WTC11 (cell line): ENCODE results near the gene FBXO42. TPM values are rescaled to one million over a fixed set of nuclear protein-coding genes. Genes with fewer than 3 reads are reported as not detected.
A peak's percentile ranks its signal among the peaks of the same experiment; 100 is the strongest.

Experiments
- ATAC-seq: fragments of 200-7000 bp; cut with Tn5 transposase; 2 replicates; pipeline ENCODE4 v1.10.0; 2021; ENCODE audit warnings: mild to moderate bottlenecking, moderate library complexity
- Bru-seq: library from RNA; stranded (reverse); fragments of 400-500 nt; gene quantifications from one replicate; lab custom pipeline; 2021; lab: Mats Ljungman, UMichigan
- CTCF ChIA-PET: fragments of 300-600 bp; sonication (Branson Sonifier 250); formaldehyde crosslinking; loops from one replicate; lab custom pipeline; 2021; ENCODE audit warnings: antibody characterized with exemption; lab: Charles Lee
- POLR2A ChIA-PET: fragments of 350-600 bp; sonication (Branson Sonifier 250); formaldehyde crosslinking; loops from one replicate; lab custom pipeline; 2021; ENCODE audit warnings: antibody characterized with exemption; lab: Charles Lee
- DNase-seq: peaks from one replicate; pipeline ENCODE4 v3.0.0; 2021; ENCODE audit warnings: low spot score
- H3K27ac Mint-ChIP-seq: 2 replicates; pipeline ENCODE4 v1.8.0; 2021; ENCODE audit warnings: mixed read lengths
- H3K27me3 Mint-ChIP-seq: 2 replicates; pipeline ENCODE4 v1.8.0; 2021; ENCODE audit warnings: low read depth, mild to moderate bottlenecking, moderate library complexity, mixed read lengths
- H3K36me3 Mint-ChIP-seq: 2 replicates; pipeline ENCODE4 v1.8.0; 2021; ENCODE audit warnings: mixed read lengths
- H3K4me1 Mint-ChIP-seq: 2 replicates; pipeline ENCODE4 v1.8.0; 2022; ENCODE audit warnings: mixed read lengths
- H3K4me3 Mint-ChIP-seq: 2 replicates; pipeline ENCODE4 v1.8.0; 2021; ENCODE audit warnings: mild to moderate bottlenecking, moderate library complexity, mixed read lengths
- H3K9me3 Mint-ChIP-seq: 2 replicates; pipeline ENCODE4 v1.8.0; 2021; ENCODE audit warnings: mixed read lengths
- ETV6 ChIP-seq: sonication (generic); formaldehyde crosslinking; IDR thresholded peaks from 2 replicates; pipeline ENCODE4 v1.8.1; 2022; ENCODE audit warnings: mild to moderate bottlenecking, missing genetic modification reagents
- RELA ChIP-seq: sonication (generic); formaldehyde crosslinking; IDR thresholded peaks from 2 replicates; pipeline ENCODE4 v1.8.1; 2022; ENCODE audit warnings: missing genetic modification reagents, mild to moderate bottlenecking, borderline replicate concordance
- SMAD4 ChIP-seq: sonication (generic); formaldehyde crosslinking; IDR thresholded peaks from 2 replicates; pipeline ENCODE4 v1.8.0; 2022; ENCODE audit warnings: mild to moderate bottlenecking, missing genetic modification reagents
- TCF7 ChIP-seq: sonication (generic); formaldehyde crosslinking; IDR thresholded peaks from 2 replicates; pipeline ENCODE4 v1.8.0; 2022; ENCODE audit warnings: mild to moderate bottlenecking, low read depth, missing genetic modification reagents, moderate library complexity
- ZNF121 ChIP-seq: sonication (generic); formaldehyde crosslinking; IDR thresholded peaks from 2 replicates; pipeline ENCODE4 v1.8.0; 2023; ENCODE audit warnings: missing genetic modification reagents
- long read RNA-seq, 3 experiments: library from RNA in 1 of 3; library from capped mRNA in 1 of 3; library from polyadenylated mRNA in 1 of 3; unstranded in 2 of 3; stranded (forward) in 1 of 3; transcript quantifications; one replicate each; pipeline ENCODE4 v2.0.0, GENCODE V29; 2021
- total RNA-seq: library from RNA; stranded (reverse); gene quantifications from 3 replicates; pipeline ENCODE4 v1.2.3, GENCODE V29; 2021
- TF ChIP-seq, protein P1 (sequence below): fragments of 250-450 bp; sonication (Bioruptor Pico); conservative IDR thresholded peaks from 2 replicates; pipeline ENCODE4 v1.9.0; 2021; ENCODE audit warnings: mild to moderate bottlenecking
- TF ChIP-seq, protein P2 (sequence below): fragments of 250-450 bp; sonication (Bioruptor Pico); IDR thresholded peaks from 2 replicates; pipeline ENCODE4 v1.9.0; 2021; ENCODE audit warnings: mild to moderate bottlenecking, borderline replicate concordance
- TF ChIP-seq, protein P3 (sequence below): sonication (generic); formaldehyde crosslinking; IDR thresholded peaks from 2 replicates; pipeline ENCODE4 v1.8.1; 2022; ENCODE audit warnings: missing genetic modification reagents, borderline replicate concordance
- TF ChIP-seq, protein P4 (sequence below): sonication (generic); formaldehyde crosslinking; IDR thresholded peaks from 2 replicates; pipeline ENCODE4 v1.8.1; 2022; ENCODE audit warnings: mild to moderate bottlenecking, moderate library complexity, missing genetic modification reagents
- TF ChIP-seq, protein P5 (sequence below): sonication (generic); formaldehyde crosslinking; IDR thresholded peaks from 2 replicates; pipeline ENCODE4 v1.8.1; 2023; ENCODE audit warnings: mild to moderate bottlenecking, missing genetic modification reagents
- TF ChIP-seq, protein P6 (sequence below): sonication (generic); formaldehyde crosslinking; IDR thresholded peaks from 2 replicates; pipeline ENCODE4 v1.8.0; 2023; ENCODE audit warnings: missing genetic modification reagents, mild to moderate bottlenecking, borderline replicate concordance
- TF ChIP-seq, protein P7 (sequence below): sonication (generic); formaldehyde crosslinking; IDR thresholded peaks from 2 replicates; pipeline ENCODE4 v1.8.0; 2022; ENCODE audit warnings: mild to moderate bottlenecking, missing genetic modification reagents

FBXO42 gene
- 16.6 to 18.0 TPM (median 17.5 TPM) in 3 replicates for total RNA-seq
- percentile 68 among the genes with signal in this experiment for Bru-seq, nascent RNA
- long read RNA-seq, experiment 1, full-length matches to known transcripts = 105 of 159 reads
- long read RNA-seq, experiment 1, partial matches to known transcripts = 4 of 159 reads
- long read RNA-seq, experiment 1, other reads (novel, unspliced or antisense) = 50 of 159 reads
- long read RNA-seq, experiment 2, full-length matches to known transcripts = 11 of 28 reads
- long read RNA-seq, experiment 2, partial matches to known transcripts = 4 of 28 reads
- long read RNA-seq, experiment 2, other reads (novel, unspliced or antisense) = 13 of 28 reads
- long read RNA-seq, experiment 3, full-length matches to known transcripts = 11 of 18 reads
- long read RNA-seq, experiment 3, partial matches to known transcripts = 1 of 18 reads
- long read RNA-seq, experiment 3, other reads (novel, unspliced or antisense) = 6 of 18 reads

DNA sequence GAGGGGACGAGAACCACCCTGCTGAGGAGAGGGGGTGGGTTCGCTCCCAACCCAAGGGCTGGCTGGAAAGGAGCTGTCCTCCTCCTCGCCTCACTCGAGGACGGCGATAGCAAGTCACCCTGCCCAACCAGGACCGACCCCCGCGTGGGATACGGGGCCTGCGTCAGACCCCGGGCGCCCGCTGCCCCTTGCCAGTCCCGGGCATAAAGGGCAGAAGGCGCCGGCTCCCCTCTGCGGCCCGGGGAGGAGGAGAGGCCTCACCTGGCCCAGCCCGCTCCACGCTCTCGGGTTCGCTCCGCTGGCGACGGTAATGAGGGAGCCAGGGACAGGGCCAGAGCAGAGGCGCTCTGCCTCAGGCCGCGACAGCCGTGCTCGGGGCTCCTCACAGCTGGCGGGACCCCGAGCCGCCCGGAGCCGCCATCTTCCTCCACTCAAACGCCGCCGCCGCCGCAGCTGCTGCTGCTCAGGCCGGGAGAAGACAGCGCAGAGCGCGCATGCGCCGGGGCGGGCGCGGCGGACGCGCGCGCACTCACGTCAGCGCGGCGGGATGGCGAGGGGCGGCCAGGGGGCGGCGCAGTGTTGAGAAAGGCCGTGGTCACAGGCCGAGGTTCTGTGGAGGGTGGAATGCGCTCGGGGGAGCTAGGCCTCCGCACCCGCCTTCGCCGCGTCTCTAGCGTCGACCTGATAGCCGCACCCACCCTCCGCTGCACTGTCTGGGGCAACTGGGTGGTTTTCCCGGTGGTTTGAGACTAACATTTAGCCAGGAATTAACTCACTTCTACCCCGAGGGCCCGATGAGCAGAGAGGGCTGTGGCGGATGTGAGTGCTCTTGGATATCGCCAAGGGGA is at the start of gene FBXO42:
TSS of gene FBXO42 (minus strand) at position 487 of the 848 bp plus-strand sequence. CDS start 37,062 bp downstream, outside the sequence.
- H3K4me3 Mint-ChIP-seq = peak within 1 kb of the TSS; percentile 95
- TF ChIP-seq, protein P1, sequence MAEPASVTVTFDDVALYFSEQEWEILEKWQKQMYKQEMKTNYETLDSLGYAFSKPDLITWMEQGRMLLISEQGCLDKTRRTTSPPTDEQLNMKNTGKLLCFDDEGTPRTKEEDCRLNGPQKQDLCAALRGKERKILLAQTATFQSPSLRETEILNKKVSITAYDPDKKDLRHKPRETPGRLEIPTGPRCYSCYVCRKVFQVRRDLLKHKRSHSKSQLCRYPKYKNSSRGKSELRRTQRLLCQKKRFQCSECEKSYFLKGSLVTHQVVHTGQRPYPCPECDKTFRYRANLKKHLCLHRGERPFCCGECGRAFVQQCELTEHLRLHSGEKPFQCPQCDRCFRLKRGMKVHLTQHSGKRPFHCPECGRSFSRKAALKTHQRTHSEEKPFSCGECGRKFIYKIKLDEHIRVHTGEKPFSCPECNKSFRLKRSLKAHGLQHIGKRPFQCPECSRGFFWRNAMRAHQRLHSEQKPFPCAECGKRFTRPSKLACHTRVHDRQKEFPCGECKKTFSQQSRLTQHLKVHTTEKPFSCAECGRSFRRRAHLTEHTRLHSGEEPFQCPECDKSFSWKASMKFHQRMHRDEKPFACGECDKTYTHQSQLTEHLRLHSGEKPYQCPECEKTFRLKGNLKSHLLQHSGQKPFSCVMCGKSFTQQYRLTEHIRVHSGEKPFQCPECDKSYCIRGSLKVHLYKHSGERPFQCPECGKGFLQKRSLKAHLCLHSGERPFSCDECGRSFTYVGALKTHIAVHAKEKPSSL (CRISPR knock-in tag) = no peak
- TF ChIP-seq, protein P2, sequence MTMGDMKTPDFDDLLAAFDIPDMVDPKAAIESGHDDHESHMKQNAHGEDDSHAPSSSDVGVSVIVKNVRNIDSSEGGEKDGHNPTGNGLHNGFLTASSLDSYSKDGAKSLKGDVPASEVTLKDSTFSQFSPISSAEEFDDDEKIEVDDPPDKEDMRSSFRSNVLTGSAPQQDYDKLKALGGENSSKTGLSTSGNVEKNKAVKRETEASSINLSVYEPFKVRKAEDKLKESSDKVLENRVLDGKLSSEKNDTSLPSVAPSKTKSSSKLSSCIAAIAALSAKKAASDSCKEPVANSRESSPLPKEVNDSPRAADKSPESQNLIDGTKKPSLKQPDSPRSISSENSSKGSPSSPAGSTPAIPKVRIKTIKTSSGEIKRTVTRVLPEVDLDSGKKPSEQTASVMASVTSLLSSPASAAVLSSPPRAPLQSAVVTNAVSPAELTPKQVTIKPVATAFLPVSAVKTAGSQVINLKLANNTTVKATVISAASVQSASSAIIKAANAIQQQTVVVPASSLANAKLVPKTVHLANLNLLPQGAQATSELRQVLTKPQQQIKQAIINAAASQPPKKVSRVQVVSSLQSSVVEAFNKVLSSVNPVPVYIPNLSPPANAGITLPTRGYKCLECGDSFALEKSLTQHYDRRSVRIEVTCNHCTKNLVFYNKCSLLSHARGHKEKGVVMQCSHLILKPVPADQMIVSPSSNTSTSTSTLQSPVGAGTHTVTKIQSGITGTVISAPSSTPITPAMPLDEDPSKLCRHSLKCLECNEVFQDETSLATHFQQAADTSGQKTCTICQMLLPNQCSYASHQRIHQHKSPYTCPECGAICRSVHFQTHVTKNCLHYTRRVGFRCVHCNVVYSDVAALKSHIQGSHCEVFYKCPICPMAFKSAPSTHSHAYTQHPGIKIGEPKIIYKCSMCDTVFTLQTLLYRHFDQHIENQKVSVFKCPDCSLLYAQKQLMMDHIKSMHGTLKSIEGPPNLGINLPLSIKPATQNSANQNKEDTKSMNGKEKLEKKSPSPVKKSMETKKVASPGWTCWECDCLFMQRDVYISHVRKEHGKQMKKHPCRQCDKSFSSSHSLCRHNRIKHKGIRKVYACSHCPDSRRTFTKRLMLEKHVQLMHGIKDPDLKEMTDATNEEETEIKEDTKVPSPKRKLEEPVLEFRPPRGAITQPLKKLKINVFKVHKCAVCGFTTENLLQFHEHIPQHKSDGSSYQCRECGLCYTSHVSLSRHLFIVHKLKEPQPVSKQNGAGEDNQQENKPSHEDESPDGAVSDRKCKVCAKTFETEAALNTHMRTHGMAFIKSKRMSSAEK (CRISPR knock-in tag) = no peak
- TF ChIP-seq RELA (CRISPR knock-in tag) = no peak; the same call in 1 of the 2 replicates
- 0 out of 2 replicates have a peak, but pooled peaks have one; percentile 3 for TF ChIP-seq ZNF121 (CRISPR knock-in tag)
- TF ChIP-seq SMAD4 (CRISPR knock-in tag) = no peak
- TF ChIP-seq, protein P3, sequence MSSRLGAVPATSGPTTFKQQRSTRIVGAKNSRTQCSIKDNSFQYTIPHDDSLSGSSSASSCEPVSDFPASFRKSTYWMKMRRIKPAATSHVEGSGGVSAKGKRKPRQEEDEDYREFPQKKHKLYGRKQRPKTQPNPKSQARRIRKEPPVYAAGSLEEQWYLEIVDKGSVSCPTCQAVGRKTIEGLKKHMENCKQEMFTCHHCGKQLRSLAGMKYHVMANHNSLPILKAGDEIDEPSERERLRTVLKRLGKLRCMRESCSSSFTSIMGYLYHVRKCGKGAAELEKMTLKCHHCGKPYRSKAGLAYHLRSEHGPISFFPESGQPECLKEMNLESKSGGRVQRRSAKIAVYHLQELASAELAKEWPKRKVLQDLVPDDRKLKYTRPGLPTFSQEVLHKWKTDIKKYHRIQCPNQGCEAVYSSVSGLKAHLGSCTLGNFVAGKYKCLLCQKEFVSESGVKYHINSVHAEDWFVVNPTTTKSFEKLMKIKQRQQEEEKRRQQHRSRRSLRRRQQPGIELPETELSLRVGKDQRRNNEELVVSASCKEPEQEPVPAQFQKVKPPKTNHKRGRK (CRISPR knock-in tag) = no peak
- TF ChIP-seq, protein P4, sequence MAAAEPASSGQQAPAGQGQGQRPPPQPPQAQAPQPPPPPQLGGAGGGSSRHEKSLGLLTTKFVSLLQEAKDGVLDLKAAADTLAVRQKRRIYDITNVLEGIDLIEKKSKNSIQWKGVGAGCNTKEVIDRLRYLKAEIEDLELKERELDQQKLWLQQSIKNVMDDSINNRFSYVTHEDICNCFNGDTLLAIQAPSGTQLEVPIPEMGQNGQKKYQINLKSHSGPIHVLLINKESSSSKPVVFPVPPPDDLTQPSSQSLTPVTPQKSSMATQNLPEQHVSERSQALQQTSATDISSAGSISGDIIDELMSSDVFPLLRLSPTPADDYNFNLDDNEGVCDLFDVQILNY = peak; percentile 88
- TF ChIP-seq, protein P5, sequence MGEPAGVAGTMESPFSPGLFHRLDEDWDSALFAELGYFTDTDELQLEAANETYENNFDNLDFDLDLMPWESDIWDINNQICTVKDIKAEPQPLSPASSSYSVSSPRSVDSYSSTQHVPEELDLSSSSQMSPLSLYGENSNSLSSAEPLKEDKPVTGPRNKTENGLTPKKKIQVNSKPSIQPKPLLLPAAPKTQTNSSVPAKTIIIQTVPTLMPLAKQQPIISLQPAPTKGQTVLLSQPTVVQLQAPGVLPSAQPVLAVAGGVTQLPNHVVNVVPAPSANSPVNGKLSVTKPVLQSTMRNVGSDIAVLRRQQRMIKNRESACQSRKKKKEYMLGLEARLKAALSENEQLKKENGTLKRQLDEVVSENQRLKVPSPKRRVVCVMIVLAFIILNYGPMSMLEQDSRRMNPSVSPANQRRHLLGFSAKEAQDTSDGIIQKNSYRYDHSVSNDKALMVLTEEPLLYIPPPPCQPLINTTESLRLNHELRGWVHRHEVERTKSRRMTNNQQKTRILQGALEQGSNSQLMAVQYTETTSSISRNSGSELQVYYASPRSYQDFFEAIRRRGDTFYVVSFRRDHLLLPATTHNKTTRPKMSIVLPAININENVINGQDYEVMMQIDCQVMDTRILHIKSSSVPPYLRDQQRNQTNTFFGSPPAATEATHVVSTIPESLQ = no peak
- TF ChIP-seq ETV6 (CRISPR knock-in tag) = peak; percentile 80
- TF ChIP-seq, protein P6, sequence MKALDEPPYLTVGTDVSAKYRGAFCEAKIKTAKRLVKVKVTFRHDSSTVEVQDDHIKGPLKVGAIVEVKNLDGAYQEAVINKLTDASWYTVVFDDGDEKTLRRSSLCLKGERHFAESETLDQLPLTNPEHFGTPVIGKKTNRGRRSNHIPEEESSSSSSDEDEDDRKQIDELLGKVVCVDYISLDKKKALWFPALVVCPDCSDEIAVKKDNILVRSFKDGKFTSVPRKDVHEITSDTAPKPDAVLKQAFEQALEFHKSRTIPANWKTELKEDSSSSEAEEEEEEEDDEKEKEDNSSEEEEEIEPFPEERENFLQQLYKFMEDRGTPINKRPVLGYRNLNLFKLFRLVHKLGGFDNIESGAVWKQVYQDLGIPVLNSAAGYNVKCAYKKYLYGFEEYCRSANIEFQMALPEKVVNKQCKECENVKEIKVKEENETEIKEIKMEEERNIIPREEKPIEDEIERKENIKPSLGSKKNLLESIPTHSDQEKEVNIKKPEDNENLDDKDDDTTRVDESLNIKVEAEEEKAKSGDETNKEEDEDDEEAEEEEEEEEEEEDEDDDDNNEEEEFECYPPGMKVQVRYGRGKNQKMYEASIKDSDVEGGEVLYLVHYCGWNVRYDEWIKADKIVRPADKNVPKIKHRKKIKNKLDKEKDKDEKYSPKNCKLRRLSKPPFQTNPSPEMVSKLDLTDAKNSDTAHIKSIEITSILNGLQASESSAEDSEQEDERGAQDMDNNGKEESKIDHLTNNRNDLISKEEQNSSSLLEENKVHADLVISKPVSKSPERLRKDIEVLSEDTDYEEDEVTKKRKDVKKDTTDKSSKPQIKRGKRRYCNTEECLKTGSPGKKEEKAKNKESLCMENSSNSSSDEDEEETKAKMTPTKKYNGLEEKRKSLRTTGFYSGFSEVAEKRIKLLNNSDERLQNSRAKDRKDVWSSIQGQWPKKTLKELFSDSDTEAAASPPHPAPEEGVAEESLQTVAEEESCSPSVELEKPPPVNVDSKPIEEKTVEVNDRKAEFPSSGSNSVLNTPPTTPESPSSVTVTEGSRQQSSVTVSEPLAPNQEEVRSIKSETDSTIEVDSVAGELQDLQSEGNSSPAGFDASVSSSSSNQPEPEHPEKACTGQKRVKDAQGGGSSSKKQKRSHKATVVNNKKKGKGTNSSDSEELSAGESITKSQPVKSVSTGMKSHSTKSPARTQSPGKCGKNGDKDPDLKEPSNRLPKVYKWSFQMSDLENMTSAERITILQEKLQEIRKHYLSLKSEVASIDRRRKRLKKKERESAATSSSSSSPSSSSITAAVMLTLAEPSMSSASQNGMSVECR = peak; percentile 64; the same call in 1 of the 2 replicates
- TF ChIP-seq, protein P7, sequence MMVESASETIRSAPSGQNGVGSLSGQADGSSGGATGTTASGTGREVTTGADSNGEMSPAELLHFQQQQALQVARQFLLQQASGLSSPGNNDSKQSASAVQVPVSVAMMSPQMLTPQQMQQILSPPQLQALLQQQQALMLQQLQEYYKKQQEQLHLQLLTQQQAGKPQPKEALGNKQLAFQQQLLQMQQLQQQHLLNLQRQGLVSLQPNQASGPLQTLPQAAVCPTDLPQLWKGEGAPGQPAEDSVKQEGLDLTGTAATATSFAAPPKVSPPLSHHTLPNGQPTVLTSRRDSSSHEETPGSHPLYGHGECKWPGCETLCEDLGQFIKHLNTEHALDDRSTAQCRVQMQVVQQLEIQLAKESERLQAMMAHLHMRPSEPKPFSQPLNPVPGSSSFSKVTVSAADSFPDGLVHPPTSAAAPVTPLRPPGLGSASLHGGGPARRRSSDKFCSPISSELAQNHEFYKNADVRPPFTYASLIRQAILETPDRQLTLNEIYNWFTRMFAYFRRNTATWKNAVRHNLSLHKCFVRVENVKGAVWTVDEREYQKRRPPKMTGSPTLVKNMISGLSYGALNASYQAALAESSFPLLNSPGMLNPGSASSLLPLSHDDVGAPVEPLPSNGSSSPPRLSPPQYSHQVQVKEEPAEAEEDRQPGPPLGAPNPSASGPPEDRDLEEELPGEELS (CRISPR knock-in tag) = peak; percentile 79; the same call in 1 of the 2 replicates
- no peak for TF ChIP-seq TCF7 (CRISPR knock-in tag)

More for the DNA sequence above, at the start of gene FBXO42:
- no peaks in the 10 kb centered on the region for H3K27me3 Mint-ChIP-seq
- ATAC-seq (peak; percentile 94), DNase-seq (peak; percentile 93)
- H3K9me3 Mint-ChIP-seq = no peaks in the 10 kb centered on the region
- H3K27ac Mint-ChIP-seq = peak within 1 kb of the TSS; percentile 95
- ChIA-PET POLR2A (interaction anchor here (0.5 to 1.6 kb wide), 4 partner anchors 10 to 145 kb away, joined by 3 read pairs; no protein-coding TSS in a partner anchor), CTCF (interaction anchor here (0.6 to 4.6 kb wide), 5 partner anchors 11 to 88 kb away, joined by 3 to 61 read pairs (median 4); partner anchors contain the start of gene NECAP2)
- peaks cover 21% of the 10 kb centered on the region for H3K4me1 Mint-ChIP-seq
- H3K36me3 Mint-ChIP-seq = no peaks in the 10 kb centered on the region
